TTC549 (cell line): ENCODE measurements around the gene AGTPBP1.

Source experiments
- FAIRE-seq: peaks from 2 replicates; lab custom pipeline; 2012; peaks lifted over from hg19 to GRCh38; lab: Jason Lieb, UNC

The AGTPBP1 gene

GRCh38 chr9:85534340-85534739, 207.4 kb downstream of the AGTPBP1 start:
- FAIRE-seq, result no peak

GRCh38 chr9:85533538-85533937, 208.2 kb downstream of the AGTPBP1 start:
- no peak for FAIRE-seq

GRCh38 chr9:85530721-85531120, 211.0 kb downstream of the AGTPBP1 start:
- no peak for FAIRE-seq

- FAIRE-seq, result no peak
Measured at GRCh38 chr9:85528607-85529006, 213.1 kb downstream of the AGTPBP1 start.

GRCh38 chr9:85528142-85528541, 213.6 kb downstream of the AGTPBP1 start:
- FAIRE-seq, result no peak

GRCh38 chr9:85527331-85528020, 214.3 kb downstream of the AGTPBP1 start:
- no peak for FAIRE-seq

GRCh38 chr9:85524531-85524930, 217.2 kb downstream of the AGTPBP1 start:
- no peak for FAIRE-seq

GRCh38 chr9:85523202-85523601, 218.6 kb downstream of the AGTPBP1 start:
- FAIRE-seq, result no peak

- no peak for FAIRE-seq
Measured at GRCh38 chr9:85522459-85523092, 219.2 kb downstream of the AGTPBP1 start.

GRCh38 chr9:85521371-85522197, 220.2 kb downstream of the AGTPBP1 start:
- FAIRE-seq, result no peak

- FAIRE-seq, result no peak
Measured at GRCh38 chr9:85516976-85517637, 224.6 kb downstream of the AGTPBP1 start.

- no peak for FAIRE-seq
Measured at GRCh38 chr9:85516455-85516854, 225.3 kb downstream of the AGTPBP1 start.

GRCh38 chr9:85515021-85515420, 226.7 kb downstream of the AGTPBP1 start:
- no peak for FAIRE-seq

- FAIRE-seq, result no peak
Measured at GRCh38 chr9:85514256-85514655, 227.5 kb downstream of the AGTPBP1 start.

GRCh38 chr9:85511746-85512145, 230.0 kb downstream of the AGTPBP1 start:
- no peak for FAIRE-seq

GRCh38 chr9:85510830-85511504, 230.8 kb downstream of the AGTPBP1 start:
- no peak for FAIRE-seq

- no peak for FAIRE-seq
Measured at GRCh38 chr9:85508616-85509015, 233.1 kb downstream of the AGTPBP1 start.

GRCh38 chr9:85505612-85506011, 236.1 kb downstream of the AGTPBP1 start:
- FAIRE-seq, result no peak

GRCh38 chr9:85502815-85503655, 238.7 kb downstream of the AGTPBP1 start:
- FAIRE-seq, result no peak

- FAIRE-seq, result no peak
Measured at GRCh38 chr9:85501882-85502281, 239.9 kb downstream of the AGTPBP1 start.

GRCh38 chr9:85501456-85501855, 240.3 kb downstream of the AGTPBP1 start:
- no peak for FAIRE-seq
